HG02588 (cell line): ENCODE measurements around the gene C1QTNF6.

Experiments
- ATAC-seq: cut with Tn5 transposase; IDR thresholded peaks from one replicate; pipeline ENCODE4 v1.9.1; 2021; ENCODE audit warnings: mild to moderate bottlenecking, moderate library complexity; ENCODE audit not compliant: unreplicated experiment

C1QTNF6 gene

DNA sequence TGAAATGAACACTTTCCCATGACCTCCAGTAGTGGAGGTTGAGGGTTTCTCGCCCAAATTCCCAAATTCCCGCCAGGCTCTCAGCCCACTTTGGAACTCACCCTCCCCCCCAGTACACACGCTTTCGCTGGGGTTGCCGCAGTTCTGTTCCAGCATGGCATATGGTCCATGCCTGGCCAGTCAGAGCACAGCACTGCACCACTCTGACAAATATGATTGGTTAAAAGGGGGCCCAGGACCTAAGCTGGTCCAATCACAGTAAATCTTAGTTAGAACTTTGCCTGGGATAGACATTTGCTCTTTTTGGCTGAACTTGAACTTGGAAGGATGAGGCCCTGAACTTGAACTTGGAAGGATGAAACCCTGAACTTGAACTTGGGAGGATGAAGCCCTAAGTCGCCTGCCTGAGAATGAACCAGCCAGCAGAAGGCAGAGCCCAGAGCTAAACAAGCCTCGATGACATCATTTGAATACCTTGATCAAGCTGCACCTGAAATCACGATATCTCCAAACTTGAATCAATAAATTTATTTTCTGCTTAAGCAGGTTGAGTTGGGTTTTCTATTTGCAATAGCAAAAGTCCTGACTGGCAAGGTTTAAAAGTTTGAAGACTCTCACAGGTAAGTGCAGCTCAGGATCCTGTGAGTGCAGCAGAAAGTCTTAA lies 36.8 kb upstream of the C1QTNF6 start:
- no peak for ATAC-seq

GRCh38 chr22:37223965-37224551 lies 36.0 kb upstream of the C1QTNF6 start:
- ATAC-seq = no peak

DNA sequence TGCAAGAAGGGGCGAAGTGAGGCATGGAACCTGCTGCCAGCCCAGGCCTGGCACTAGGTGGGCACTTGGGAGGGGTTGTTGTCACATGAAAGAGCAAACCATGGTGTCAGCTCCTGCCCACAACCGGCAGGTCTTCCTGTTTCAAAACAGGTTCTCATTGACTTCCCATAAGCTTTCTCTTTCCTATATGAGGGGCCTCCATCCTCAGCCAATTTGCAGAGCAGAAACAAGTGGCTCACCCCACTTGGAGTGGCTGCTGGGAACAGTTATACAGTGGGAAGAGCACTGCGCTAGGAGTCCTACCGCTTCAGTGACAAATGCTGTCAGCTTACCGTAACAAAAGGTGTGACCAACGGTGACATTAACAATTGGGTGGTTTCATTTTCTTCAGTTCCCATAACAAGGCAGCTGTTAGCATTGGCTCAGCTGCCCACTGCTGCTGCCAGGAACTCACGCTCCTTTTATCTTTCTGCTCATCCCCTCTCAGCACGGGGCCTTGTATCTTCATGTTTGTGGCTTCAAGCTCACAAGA lies 34.5 kb upstream of the C1QTNF6 start:
- ATAC-seq = no peak

- ATAC-seq = no peak
Measured at GRCh38 chr22:37221424-37222333, 33.6 kb upstream of the C1QTNF6 start.

- no peak for ATAC-seq
Measured at GRCh38 chr22:37220543-37220981, 32.5 kb upstream of the C1QTNF6 start.

DNA sequence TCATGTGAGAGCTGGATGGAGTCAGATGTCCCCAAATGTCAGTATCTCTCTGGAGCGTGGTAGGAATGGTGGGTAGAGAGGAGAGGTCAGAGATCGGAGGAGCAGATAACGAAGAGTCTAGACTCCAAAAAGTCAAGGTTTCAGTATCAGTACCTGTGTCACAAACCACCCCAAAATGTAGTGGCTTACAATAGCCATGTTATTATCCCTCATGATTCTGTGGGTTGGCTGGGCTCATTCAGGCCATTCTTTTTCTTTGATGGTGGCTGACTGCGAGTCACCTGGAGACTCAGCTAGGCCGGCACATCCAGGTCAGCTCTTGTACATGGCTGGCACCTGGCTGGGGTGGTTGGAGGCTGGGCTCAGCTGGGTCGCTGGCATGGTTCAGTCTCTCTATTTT lies 31.5 kb upstream of the C1QTNF6 start:
- peak; percentile 8 for ATAC-seq

GRCh38 chr22:37218771-37219411 lies 30.8 kb upstream of the C1QTNF6 start:
- peak; percentile 85 for ATAC-seq

DNA sequence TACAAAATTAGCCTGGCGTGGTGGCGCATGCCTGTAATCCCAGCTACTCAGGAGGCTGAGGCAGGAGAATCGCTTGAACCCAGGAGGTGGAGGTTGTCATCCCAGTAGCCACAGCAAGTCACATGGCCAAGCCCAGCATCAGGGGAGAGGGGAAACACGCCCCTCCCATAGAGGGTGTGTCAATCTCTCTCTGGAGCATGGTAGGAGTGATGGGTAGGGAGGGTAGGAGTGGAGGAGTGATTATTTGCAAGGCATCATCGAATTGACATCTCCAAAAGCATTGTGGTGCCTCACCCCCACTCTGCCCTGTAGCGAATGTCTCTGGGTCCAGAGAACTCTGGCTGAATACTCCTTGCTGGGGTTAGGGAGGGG lies 30.3 kb upstream of the C1QTNF6 start:
- ATAC-seq = no peak

DNA sequence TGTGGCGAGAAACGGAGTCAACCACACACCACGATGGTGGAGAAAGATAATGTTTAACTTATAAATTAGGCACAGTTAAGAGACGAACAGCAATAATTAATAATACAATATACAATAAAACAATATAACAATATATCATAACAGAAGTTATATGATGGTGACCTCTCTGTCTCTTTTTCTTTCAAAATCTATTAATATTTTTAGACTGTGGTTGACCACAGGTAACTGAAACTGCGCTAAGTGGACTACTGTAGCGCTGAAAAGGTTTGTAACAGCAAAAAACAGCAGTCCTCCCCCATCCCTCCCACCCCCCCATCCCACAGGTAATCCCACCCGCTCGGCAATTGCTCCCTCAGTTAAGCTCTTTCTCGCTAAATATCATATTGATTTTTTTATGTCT lies 27.8 kb upstream of the C1QTNF6 start:
- no peak for ATAC-seq

- no peak for ATAC-seq
Measured at GRCh38 chr22:37214731-37215030, 26.6 kb upstream of the C1QTNF6 start.

DNA sequence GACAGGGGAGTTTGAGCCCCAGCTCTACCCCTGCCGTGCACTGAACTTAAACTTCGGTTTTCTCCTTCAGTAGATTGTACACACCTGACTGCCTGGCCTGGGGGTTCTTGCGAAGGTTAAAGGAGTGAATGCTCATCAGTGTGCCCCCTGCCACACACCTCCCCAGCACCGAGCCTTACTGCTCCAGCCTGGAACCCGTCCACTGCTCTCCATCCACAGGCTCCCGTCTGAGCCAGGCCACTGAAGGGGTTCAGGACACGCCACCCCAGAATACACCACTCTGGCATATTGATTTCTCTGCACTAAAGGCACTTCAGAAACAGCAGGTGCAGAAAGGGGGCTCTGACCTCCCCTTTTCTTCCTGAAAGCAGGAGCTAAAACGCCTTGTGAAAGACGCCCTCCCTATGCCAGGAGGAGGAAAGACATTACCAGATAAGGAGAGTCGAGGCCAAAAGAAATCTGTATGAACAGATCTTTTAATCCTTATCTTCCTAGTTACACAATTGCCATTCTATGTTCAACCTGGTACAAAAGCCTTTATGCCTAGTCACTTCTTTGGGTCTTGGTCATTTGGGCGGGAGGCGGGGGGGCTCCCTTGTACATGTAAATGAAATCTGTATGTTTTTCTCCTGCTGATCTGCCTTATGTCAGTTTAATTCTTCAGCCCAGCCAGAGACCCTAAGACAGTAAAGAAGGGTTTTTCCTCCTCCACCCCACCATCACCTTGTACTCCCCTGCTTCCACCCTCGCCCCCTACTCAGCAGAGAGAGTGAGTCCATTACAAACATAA lies 26.1 kb upstream of the C1QTNF6 start:
- ATAC-seq = no peak

- no peak for ATAC-seq
Measured at GRCh38 chr22:37213218-37213855, 25.3 kb upstream of the C1QTNF6 start.

- no peak for ATAC-seq
Measured at GRCh38 chr22:37212174-37212906, 24.3 kb upstream of the C1QTNF6 start, which contains the start of gene SSTR3. Gene SSTR3 (minus strand): TSS chr22:37212477. CDS start chr22:37207803, 4,674 bp downstream.

DNA sequence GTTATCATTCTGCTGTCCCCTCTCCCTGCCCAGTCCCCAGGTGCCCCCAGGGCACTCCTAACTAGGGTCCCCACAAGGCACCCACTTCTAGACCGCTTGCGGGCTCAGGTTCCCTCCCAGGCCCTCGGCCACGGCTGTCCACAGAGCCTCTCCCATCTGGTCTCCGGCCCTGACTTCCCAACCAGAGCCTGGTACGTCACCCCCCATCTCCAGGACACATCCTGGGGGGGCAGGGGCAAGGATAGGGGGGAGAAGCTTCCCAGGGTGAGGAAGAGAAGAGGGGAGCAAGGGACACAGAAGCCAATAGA lies 23.8 kb upstream of the C1QTNF6 start:
- ATAC-seq = no peak

GRCh38 chr22:37211075-37211865 lies 23.2 kb upstream of the C1QTNF6 start:
- no peak for ATAC-seq

DNA sequence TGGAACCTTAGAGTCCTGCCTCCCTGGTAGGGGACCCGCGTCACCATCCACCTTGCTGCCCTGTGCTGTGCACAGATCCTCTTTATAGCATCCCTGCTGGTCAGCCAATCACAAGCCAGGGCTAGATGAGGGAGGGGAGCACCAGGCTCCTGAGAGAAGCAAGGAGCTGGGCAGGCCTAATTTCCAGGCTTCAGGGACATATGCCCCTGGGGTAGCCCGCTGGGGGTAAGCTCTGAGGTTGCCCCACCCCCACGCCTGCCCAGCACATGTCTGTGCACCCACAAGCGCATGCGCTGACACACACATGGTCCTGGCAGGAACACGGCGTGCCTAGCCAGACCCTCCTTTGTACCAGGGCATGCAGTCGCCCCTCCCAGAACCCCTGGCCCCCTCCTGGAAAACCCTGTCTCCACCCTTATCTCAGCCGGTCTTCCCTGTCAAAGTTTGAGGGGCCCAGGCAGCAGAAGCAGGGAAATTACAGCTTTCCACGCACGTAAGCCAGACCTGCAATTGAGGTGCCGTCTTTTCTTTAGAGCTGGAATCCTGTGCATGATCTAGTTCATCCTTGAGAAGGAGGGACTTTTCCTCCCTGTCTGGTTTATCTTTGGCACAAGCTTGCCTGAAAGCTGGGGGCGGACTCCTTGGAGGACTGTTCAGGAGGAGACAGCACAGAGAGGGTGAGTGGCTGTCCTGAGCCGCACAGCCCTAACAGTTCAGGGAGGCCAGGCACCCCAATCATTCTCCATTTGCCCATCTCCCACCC lies 22.2 kb upstream of the C1QTNF6 start:
- no peak for ATAC-seq

DNA sequence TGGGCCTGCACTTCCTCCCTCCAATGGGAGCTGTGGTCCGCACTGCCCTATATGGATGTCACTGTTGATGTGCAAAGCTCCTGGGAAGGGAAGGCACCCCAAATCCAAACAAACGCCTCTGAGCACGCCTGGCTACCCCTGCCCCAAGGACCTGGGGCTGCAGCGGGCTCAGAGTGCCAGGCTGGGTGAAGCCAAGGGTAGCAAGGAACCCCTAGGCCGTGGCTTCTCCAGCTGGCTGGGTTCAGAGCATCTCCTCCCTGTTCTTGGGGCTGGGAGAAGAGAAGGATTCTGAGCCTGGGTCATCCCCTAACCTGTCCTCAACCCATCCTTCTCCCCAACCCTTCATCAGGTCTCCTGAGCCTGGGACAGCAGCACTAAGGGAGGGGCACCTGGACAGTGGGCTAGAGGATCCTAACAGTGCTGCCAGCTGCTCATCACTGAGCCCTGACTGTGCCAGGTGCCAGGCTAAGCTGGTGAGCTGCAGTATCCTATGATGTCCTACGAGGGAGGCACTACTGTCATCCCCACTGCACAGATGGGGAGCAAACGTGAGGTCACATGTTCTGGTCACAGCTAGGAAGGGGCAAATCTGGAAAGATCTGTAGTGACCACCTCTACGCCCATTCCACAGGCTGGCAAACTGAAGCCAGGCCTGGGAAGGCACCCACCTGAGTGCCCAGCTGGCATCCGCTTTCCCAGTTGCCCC lies 21.2 kb upstream of the C1QTNF6 start:
- ATAC-seq = no peak
